ENCODE results near the gene TMEM41B.
"Not testable (repeated sequence)": the region's sequence is repeated elsewhere in the genome, so short reads cannot be mapped to it uniquely, and the experiment has no call there.

Gene TMEM41B

GRCh38 chr11:9314291-9315077 is at the start of gene TMEM41B:
TSS of gene TMEM41B (minus strand) at chr11:9314593. CDS start at chr11:9314441, 152 bp downstream.
- DNase-seq, result peak; percentile 99

GRCh38 chr11:9362393-9362863 is 48.0 kb upstream of the TMEM41B start:
- no peak for DNase-seq

- not testable (repeated sequence) for DNase-seq
Measured at GRCh38 chr11:9360862-9361622, 46.6 kb upstream of the TMEM41B start.

- DNase-seq, result no peak
Measured at GRCh38 chr11:9357041-9357440, 42.6 kb upstream of the TMEM41B start.

GRCh38 chr11:9351321-9351881 is 37.0 kb upstream of the TMEM41B start:
- no peak for DNase-seq

- not testable (repeated sequence) for DNase-seq
Measured at GRCh38 chr11:9347779-9348178, 33.4 kb upstream of the TMEM41B start.

- DNase-seq, result no peak
Measured at GRCh38 chr11:9347100-9347499, 32.7 kb upstream of the TMEM41B start.

- DNase-seq, result no peak
Measured at GRCh38 chr11:9344061-9344680, 29.8 kb upstream of the TMEM41B start.

- no peak for DNase-seq
Measured at GRCh38 chr11:9341638-9342178, 27.3 kb upstream of the TMEM41B start.

GRCh38 chr11:9332655-9333054 is 18.3 kb upstream of the TMEM41B start:
- no peak for DNase-seq

- DNase-seq, result no peak
Measured at GRCh38 chr11:9330387-9331384, 16.3 kb upstream of the TMEM41B start.

- DNase-seq, result no peak
Measured at GRCh38 chr11:9320047-9320446, 5.7 kb upstream of the TMEM41B start.

- not testable (repeated sequence) for DNase-seq
Measured at GRCh38 chr11:9319377-9320001, 5.1 kb upstream of the TMEM41B start.

- not testable (repeated sequence) for DNase-seq
Measured at GRCh38 chr11:9318442-9319376, 4.3 kb upstream of the TMEM41B start.

GRCh38 chr11:9316334-9316733 is 1.9 kb upstream of the TMEM41B start:
- DNase-seq, result no peak

GRCh38 chr11:9315078-9315688 is 790 bp upstream of the TMEM41B start:
- no peak for DNase-seq

- no peak for DNase-seq
Measured at GRCh38 chr11:9313648-9314290, 624 bp downstream of the TMEM41B start.

- no peak for DNase-seq
Measured at GRCh38 chr11:9310485-9311090, 3.8 kb downstream of the TMEM41B start.
